Stimulated activated CD4-positive, alpha-beta T cell treated with anti-CD3 and anti-CD28 coated beads, Interleukin-12 subunit alpha, Interleukin-12 subunit beta, amount 100 ng/mL, for 48 hours (primary cell): Measurements from ENCODE around the gene CCIN.

Source experiments
- DNase-seq, 3 donors: peaks; one replicate each; pipeline ENCODE4 v3.0.0-alpha.2; 2020; ENCODE audit warnings: low read depth in 2 of 3, low spot score in 1 of 3

Gene CCIN

DNA sequence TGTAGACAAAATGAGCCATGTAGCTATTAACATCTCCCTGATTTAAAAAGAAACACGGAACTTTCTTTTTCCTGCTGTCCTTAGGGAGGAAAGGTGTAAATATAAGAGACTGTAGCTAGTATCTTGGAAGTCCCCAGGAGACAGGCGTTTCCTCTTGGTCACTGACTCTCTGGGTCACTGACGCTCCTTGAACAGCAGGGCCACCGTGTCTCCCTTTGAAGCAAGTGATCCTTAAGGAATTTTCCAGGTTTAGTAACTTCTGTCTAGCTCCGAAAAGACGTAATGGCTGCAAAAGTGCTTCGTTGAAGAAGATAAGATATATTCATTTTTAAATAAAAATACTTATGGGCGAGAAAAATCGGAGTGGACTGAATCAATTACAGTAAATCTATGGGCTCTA, 20.8 kb downstream of the CCIN start:
- no peak for DNase-seq

DNA sequence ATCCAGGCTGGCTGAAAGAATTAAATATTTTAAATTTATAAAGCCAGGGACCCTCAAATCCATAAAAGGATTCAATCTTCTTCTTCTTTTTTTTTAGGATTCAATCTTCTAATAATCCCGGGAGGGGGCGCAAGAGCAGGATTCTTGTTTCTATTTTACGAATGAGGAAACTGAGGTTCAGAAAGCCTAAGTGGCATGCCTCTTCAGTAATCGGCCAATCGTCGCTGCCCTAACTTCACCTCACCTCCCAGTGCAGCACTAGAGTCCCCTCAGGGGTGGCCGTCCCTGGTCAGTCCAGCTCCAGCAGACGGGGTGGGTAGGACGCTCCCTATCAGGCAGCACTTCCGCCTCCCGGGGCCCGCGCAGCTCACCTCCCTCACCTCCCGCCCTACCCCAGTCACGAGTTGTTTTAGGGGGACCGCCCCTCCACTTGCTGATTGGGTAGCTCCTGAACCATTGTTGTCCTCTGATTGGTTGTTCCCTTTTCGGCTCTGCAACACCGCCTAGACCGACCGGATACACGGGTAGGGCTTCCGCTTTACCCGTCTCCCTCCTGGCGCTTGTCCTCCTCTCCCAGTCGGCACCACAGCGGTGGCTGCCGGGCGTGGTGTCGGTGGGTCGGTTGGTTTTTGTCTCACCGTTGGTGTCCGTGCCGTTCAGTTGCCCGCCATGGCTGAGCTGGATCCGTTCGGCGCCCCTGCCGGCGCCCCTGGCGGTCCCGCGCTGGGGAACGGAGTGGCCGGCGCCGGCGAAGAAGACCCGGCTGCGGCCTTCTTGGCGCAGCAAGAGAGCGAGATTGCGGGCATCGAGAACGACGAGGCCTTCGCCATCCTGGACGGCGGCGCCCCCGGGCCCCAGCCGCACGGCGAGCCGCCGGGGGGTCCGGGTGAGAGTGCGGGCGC, 21.5 kb downstream of the CCIN start, which contains the start of gene CLTA:
CLTA (plus strand) TSS at position 534 of the 902 bp plus-strand sequence; CDS start at position 670, 136 bp downstream.
- DNase-seq = peak; percentile 91 to 94 (median 92)

DNA sequence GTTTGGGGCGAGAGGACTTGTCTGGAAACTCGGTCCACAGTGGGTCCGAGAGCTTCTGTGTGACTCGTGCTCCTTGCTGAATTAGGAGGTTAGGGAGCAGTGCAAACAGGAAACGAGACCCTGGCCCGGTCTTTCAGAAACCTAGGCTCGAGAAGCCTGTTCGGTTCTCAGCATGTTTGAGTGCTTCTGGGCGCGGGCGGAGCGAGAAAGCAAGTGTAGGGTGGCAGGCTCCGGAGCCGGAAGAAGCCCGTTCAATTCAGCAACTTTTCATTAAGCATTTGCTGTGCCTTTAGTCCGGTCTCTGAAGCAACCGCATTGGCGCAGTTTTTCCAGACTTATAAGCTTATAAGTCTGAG, 22.1 kb downstream of the CCIN start:
- DNase-seq = peak; percentile 12 to 30 (median 19)

DNA sequence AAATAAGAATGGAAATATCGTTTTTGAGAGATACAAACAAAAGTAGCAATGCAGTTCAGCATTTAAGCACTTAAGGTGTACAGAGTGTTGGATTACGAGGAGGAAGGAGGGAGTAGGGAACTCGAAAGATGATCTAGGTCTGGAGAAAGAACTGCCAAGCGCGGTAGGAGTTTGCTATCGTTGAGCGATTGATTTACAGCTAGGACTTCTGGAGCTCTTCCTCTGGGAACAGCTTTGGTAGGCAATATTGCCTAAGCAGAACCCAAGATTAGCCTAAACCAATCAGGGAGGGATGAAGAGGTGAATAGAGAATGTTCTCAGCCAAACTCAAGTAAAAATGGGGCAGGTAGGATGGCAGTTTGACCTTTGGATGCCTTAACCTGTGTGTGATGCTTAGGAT, 22.5 kb downstream of the CCIN start:
- no peak for DNase-seq

DNA sequence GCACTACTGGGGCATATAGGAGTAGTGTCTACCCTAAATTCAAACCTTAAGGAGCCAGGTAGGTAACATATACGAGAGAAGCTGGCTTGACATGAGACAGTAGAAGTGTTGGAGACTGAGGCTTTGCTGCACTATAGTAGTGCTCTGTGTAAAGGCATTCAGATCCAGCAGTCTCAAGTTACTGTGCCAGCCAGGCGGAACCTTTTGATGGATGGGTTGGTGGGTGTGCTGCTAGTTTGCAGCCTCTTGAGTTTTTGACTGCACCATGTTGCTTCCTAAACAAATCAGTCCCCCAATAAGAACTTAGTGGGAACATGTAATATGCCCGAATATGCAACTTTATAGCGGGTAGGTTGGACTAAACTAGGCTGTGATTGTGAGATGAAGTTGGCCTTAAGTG, 23.0 kb downstream of the CCIN start:
- no peak for DNase-seq

DNA sequence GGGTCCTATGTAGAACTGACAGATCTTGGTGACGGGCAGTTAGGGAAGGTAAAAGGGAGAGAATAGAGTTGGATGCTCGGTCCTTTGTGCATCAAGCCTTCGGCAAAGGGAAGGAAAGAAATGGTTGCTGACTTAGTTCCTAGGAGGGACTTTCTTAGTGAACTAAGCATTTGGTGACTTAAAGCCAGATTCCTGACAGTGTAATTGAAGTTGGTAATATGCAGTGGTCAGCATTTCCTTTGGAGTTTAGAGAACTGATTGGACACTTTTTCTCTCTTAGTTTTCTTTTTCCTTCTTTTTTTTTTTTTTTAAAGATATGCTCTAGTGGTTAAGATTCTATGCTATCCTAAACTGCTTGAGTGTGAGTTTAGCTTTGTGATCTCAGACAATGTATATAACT, 23.8 kb downstream of the CCIN start:
- DNase-seq = no peak

DNA sequence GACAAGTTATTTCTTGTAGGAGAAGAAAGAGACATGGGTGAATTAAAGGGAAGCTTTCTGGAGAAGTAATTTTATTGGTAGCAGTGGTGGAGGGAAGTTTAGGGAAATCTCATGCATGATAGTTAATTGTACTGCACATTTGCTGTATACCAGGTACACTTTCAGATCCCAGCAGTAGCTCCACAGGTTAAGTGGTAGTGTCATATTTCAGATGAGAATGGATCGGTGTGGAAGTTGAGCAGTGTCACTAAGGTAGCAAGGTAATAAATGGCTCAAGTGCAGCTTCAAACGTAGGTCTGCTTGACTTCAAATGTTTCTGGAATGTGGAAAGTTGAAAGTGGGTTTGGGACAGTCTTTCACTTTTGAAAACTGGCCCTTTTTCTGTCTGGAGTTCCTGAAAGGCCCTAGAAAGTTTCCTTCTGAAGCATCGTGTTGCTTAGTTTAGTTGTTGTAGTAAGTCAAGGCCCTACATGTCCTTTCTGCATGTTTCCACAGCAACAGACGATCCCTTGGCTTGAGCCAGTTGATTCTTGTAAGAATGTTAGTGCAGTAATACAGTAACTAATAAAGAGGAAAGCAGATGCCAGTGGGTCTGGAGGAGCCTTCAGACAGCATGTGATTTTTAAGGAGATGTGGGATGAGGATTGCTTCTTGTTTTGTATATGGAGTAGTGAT, 25.3 kb downstream of the CCIN start:
- DNase-seq = no peak

DNA sequence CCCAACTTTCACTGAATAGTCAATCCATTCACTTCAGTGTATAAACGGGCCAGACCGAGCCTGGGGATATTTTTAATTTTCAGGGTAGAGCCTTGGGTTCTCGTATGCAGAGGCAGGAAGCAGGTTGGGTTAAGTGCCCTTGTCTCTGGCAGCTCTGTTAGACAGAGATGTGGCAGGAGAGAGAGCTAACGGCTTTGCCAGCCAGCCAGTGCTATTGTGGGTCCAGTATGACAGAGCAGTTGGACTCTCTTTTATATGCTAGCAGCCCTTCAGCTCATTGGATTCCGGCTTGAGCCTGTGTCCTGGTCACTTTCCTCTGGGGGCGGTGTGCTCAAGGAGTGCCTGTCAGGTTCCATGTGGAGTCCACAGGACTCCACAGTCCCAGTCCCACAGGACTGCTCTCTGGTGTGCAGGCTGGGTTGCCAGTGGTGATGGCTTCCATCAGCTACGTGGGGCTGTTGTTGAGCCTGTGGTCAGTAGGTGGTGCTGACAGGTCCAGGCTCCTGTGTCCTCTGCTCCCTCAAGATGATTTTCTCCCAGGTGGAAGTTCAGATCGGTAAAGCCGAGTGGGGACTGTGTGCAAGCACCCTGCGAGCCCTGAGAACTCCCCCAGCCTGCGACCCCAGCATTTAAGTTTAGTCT, 35.8 kb downstream of the CCIN start:
- DNase-seq = no peak

DNA sequence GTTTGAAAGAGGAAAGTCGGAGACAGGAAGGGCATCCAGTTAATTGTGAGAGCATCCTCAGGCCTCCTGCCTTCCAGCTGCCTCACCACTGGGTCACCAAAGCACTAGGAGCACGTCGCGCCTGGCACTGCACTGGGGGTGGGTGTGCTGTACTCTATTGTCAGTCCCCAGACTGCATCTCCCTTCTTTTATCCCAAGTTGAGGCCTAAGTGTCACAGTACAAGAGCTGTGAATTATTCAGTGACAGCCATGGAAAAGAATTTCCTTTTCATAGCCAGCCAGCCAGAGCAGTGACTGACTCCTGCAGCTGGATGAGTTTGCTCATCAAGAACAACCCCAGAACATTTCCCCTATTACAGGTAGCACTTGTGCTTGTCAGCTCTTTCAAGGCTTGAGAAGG, 37.8 kb downstream of the CCIN start:
- DNase-seq = no peak

DNA sequence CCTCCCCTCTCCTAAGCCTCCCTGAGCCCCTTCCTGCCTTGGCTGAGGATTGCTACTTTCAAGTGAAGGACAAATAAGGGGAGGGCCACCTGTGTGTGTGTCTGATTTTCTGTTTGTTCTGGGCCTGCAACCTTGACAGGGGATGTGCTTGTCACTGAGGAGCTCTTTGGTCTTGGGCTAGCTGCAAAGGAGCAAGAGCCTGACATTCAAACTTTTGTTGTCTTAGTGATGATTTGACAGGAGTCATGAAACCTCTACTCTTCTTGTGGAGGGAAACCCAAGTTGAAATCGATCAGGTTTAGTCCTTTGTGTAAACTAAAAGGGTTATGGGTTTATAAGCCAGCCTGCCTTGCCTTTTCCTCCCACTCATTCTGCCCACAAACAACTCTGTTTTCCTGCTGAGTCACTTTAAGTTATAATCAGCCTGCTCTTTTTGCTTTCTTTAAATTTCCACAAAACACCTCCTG, 38.4 kb downstream of the CCIN start:
- no peak for DNase-seq

DNA sequence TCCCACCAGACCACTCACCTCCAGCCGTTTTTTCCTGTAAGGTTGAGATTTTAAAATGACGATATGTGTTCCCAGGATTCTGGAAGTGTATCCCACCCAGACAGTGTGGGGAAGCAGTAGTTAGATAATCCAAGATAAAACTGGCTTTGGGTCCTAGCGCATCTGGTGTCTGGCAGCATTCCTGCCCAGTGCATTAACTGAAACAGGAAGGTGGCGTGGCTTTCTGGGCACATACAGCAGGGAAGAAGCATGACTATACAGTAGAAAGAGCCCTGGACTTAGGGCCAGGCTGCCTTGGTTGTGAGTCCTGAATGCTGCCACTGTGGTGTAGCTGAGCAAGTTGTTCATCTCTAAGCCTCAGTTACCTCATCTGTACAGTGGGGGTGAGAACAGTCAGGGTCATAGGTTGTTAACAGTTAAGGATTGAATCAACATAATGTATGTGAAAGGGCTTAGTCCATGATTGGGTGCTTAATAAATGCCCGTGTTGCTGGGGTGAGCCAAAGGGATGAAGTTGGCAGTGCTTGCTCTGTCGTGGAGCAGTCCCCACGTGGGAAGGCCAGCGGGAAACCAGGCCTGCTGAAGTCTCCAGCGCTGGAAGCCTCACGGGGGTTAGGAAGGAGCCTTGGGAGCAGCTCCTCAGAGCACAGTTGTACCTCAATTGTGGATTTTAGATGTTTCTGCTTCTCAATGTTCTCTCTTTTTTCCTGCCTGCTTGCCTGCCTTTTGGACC, 39.5 kb downstream of the CCIN start:
- no peak for DNase-seq

DNA sequence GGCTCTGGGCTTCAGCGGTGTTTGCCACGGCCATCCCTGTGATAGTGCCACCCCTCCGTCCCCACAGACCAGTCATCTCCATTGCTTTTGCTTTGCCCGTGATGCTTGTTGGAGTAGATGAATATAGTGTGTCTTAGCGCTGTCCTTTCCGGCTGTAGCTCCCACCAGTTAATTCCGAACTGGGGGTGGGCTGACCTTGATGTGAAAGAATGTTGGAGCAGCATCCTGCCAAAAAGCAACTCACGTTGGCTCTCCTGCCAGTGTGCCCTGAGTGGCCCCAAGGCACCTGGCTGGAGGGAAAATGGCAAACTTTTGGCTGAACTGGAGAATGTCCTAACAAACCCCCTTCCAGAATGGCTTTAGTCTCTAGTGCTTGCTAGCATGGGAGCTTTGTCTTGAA, 41.5 kb downstream of the CCIN start:
- DNase-seq = no peak

DNA sequence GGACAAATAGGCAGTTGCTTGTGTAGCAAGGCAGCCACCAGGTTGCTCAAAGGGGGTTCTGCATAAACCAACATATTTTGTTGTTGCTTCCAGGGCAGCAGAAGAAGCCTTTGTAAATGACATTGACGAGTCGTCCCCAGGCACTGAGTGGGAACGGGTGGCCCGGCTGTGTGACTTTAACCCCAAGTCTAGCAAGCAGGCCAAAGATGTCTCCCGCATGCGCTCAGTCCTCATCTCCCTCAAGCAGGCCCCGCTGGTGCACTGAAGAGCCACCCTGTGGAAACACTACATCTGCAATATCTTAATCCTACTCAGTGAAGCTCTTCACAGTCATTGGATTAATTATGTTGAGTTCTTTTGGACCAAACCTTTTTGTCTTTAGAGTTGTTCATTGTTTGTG, 42.3 kb downstream of the CCIN start:
- no peak for DNase-seq

DNA sequence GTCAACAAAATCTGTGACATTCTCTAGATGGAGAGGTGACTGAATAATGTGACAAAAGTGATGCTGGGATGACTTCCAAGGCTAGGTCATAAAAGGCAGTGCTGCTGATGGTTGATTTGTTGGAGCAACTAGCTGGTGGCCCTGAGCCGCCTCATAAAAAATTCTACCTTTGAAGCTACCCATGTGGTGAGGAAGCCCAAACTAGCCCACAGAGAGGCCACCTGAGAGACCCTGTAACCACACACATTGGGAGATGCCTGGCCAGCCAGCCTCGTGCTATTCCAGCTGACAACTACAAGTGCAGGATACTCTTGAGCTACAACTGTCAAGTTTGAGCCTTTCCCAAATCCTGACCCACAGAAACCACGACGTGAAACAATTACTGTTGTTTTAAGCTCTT, 44.2 kb downstream of the CCIN start:
- no peak for DNase-seq

DNA sequence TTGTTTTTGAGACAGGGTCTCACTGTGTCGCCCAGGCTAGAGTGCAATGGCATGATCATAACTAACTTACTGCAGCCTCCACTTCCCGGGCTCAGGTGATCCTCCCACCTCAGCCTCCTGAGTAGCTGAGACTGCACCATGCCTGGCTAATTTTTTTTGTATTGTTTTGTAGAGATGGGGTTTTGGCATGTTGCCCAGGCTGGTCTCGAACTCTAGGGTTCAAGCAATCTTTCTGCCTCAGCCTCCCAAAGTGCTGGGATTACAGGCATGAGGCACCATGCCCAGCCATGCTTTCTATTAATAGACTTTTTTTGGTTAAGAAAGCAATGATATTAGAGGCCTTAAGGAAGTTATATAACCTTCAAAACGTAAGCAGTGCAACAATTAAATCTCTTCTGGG, 44.8 kb downstream of the CCIN start:
- no peak for DNase-seq

DNA sequence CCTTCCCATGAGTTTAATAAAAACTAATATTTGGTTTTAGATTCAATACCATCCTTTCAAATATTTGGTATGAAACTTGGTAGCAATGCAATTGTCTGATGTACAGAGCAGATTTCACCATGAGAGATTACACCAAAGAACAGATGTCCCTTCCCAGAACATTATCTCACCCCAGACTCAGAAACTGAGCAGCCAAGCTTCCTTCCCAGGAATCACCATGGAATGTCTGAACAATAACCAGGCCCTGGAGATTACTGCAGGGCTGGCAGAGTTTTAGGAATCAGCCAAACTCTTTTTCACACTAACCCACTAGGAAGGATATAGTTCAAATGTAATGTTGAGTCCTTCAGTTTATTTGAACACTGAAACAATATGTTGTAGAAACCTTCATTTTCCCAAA, 45.4 kb downstream of the CCIN start:
- DNase-seq = no peak

DNA sequence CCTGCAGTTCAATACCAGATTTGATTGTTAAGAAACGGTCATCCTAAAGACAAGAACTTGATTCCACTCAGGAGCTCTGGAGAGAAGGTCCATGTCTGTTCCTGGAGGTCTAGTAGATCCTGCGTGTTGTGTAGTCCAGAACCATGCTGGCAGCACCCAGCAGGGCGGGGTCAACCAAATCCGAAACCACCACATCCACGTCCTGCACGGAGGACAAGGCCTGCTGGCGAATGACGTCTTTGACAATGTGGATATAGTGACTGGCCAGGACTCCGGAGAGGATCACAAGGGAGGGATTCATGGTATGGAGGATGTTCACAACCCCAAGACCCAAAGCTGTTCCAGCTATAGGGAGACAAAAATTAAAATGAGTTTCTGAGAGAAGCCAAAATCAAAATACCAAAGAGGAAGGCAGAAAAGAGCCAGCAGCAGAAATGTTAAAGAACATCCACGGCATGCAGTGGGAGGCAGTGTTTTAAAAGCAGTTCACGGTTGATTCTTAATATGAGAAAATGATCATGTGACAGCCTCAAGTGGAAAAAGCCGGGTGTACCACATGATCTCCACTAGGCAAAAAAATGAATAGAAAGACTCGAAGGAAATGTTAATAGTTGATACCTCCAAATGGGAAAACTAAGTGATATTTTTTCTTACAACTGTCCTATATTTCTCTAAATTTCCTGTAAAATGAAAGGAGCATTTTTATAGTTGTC, 48.2 kb downstream of the CCIN start:
- DNase-seq = no peak

DNA sequence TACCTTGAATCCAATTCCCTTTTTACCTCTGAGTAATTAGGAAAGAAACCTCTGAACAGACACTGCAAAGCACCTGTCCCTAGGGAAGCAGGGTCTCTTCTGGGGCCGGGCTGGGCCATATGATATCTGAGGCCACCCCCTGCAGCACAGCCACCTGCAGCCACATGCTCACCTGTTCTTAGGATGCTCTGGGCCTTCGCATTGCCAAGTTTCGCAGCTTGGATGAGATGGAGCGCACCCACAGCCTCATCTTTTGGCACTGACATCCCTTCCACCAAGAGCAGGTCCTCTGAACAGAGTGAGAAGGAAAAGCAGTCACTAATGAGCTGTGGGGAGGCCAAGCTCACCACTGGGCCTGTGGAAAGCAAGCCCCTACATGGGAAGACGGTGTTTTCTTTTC, 48.8 kb downstream of the CCIN start:
- DNase-seq = no peak

DNA sequence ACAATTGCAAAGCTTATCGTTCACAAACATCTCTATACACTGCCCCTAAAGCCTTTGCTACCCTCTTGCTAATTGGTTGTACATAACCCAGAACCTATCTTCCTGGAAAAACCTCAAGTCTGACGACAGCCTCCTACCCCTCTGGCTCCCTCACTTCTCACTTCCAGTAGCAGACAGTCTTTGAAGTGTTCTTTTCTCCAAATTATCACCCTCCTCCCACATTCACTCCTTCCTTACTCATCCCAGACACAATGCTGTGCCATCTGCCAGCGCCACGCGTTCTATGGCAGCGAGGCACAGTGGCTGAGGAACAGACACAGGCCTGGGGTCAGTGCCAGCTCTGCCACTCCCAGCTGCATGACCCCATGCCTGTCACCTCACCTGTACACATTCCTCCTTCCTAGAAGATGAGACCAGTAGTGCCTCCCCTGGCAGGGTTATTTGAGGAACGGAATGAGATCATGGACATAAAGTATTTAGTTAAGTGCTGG, 49.3 kb downstream of the CCIN start:
- no peak for DNase-seq
